Neural progenitor cell (in vitro differentiated cells): ENCODE measurements around the gene CDK9. TPM values are rescaled to one million over a fixed set of nuclear protein-coding genes. Genes with fewer than 3 reads are reported as not detected.
A peak's percentile ranks its signal among the peaks of the same experiment; 100 is the strongest.

Experiments used
- DNase-seq: peaks from one replicate; pipeline ENCODE4 v3.0.0-alpha.2; 2016; ENCODE audit warnings: low spot score
- H2AFZ ChIP-seq: fragments of 200-600 bp; sonication (generic); replicated peaks from 2 replicates; pipeline ENCODE4 v1.6.1; 2016; ENCODE audit warnings: antibody characterized with exemption
- H3F3A ChIP-seq: fragments of 200-600 bp; sonication (generic); 2 replicates; pipeline ENCODE4 v1.6.1; 2016; ENCODE audit warnings: antibody characterized with exemption, low read depth
- H3K27ac ChIP-seq: fragments of 200-600 bp; sonication (generic); 2 replicates; pipeline ENCODE4 v1.5.1; 2016; ENCODE audit warnings: mild to moderate bottlenecking
- H3K27me3 ChIP-seq: fragments of 200-600 bp; sonication (generic); 2 replicates; pipeline ENCODE4 v1.6.1; 2016; ENCODE audit warnings: mild to moderate bottlenecking, moderate library complexity
- H3K36me3 ChIP-seq: fragments of 200-600 bp; sonication (generic); 2 replicates; pipeline ENCODE4 v1.5.1; 2016
- H3K4me1 ChIP-seq: fragments of 200-600 bp; sonication (generic); 2 replicates; pipeline ENCODE4 v1.6.1; 2016; ENCODE audit warnings: mixed run types
- H3K4me2 ChIP-seq: fragments of 200-600 bp; sonication (generic); 2 replicates; pipeline ENCODE4 v1.6.1; 2016
- H3K4me3 ChIP-seq: fragments of 200-600 bp; sonication (generic); 2 replicates; pipeline ENCODE4 v1.5.1; 2016
- H3K79me2 ChIP-seq: fragments of 200-600 bp; sonication (generic); 2 replicates; pipeline ENCODE4 v1.6.1; 2016; ENCODE audit warnings: low read depth
- H3K9ac ChIP-seq: fragments of 200-600 bp; sonication (generic); 2 replicates; pipeline ENCODE4 v1.6.1; 2016
- H3K9me3 ChIP-seq: fragments of 200-600 bp; sonication (generic); 2 replicates; pipeline ENCODE4 v1.5.1; 2016; ENCODE audit warnings: low read depth
- H4K20me1 ChIP-seq: fragments of 200-600 bp; sonication (generic); 2 replicates; pipeline ENCODE4 v1.6.1; 2016; ENCODE audit warnings: low read depth
- H3K27ac Mint-ChIP-seq: 3 replicates; pipeline ENCODE4 v1.8.0; 2021; ENCODE audit warnings: mixed read lengths
- H3K27me3 Mint-ChIP-seq: 2 replicates; pipeline ENCODE4 v1.8.0; 2022; ENCODE audit warnings: low read depth, mild to moderate bottlenecking, inconsistent platforms, moderate library complexity, mixed read lengths; ENCODE audit not compliant: insufficient read depth
- H3K36me3 Mint-ChIP-seq: 3 replicates; pipeline ENCODE4 v1.8.0; 2021; ENCODE audit warnings: mixed read lengths
- H3K4me1 Mint-ChIP-seq: 3 replicates; pipeline ENCODE4 v1.8.0; 2021; ENCODE audit warnings: mixed read lengths
- H3K4me3 Mint-ChIP-seq: 3 replicates; pipeline ENCODE4 v1.8.0; 2021; ENCODE audit warnings: mild to moderate bottlenecking, moderate library complexity, mixed read lengths
- H3K9me3 Mint-ChIP-seq: 3 replicates; pipeline ENCODE4 v1.8.0; 2020; ENCODE audit warnings: mixed read lengths
- CTCF ChIP-seq: fragments of 200-600 bp; sonication (generic); IDR thresholded peaks from 2 replicates; pipeline ENCODE4 v1.5.1; 2017; ENCODE audit warnings: antibody characterized with exemption, mild to moderate bottlenecking
- EZH2 ChIP-seq: fragments of 200-600 bp; sonication (generic); IDR thresholded peaks from 2 replicates; pipeline ENCODE4 v1.6.1; 2017; ENCODE audit warnings: antibody characterized with exemption, mild to moderate bottlenecking, moderate library complexity
- EZH2phosphoT487 ChIP-seq: fragments of 200-600 bp; sonication (generic); IDR thresholded peaks from 2 replicates; pipeline ENCODE4 v1.6.1; 2017; ENCODE audit warnings: antibody characterized with exemption
- total RNA-seq: library from RNA; depleted of rRNA; stranded (reverse); fragments of >200 nt; gene quantifications from 2 replicates; pipeline ENCODE4 v1.2.3, GENCODE V29; 2015; ENCODE audit warnings: low replicate concordance

CDK9 gene
- total RNA-seq, 1 donor from 2014 or later, result 22.5 TPM

DNA sequence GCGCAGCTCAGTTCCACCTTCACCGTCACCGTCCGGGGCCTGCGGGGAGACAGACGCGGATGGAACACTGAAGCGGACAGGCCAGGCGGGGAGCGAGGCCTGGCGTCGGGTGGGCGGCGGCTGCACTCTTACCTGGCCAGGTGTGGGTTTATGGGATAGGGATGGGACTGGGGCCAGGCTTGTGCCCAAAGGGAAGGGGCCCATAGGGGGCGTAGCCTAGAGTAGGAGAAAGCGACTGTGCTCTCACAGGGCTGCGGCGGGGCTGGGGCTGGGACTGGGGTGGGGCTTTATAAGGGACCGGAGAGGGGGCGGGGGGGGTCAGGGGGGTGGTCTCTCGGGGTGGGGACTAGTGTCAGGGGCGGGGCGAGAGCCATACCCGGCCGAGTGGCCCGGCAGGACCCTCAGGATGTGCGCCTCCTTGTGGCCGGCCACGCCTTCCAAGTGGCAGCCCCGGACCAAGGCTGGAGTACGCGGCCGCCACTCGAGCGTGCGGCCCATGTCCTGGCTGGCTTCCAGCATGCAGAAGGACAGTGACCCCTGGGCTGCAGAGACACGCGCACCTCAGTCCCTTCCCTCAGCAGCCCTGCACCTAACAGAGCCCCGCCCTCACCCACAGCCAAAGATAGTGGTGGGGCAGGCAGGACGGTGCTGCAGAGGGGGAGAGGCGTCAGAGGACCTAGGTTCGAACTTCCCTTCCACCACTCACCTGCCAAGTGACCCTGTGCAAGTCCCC is 39.7 kb downstream of the CDK9 start:
- H3K4me1 Mint-ChIP-seq, result peaks cover 24% of the 10 kb centered on the region
- Histone ChIP-seq H2AFZ (no peak overlapping the region), H3K9ac (no peak overlapping the region), H4K20me1 (no peaks in the 10 kb centered on the region), H3K4me2 (peak overlapping the region; percentile 59), H3K27me3 (peaks cover 27% of the 10 kb centered on the region), H3K36me3 (no peaks in the 10 kb centered on the region), H3F3A (peaks cover 30% of the 10 kb centered on the region), H3K4me3 (peak overlapping the region; percentile 20), H3K27ac (no peak overlapping the region), H3K4me1 (peaks cover 4% of the 10 kb centered on the region), H3K9me3 (no peaks in the 10 kb centered on the region), H3K79me2 (no peaks in the 10 kb centered on the region)
- TF ChIP-seq EZH2 (no peak), CTCF (peak; percentile 65)
- no peaks in the 10 kb centered on the region for H3K36me3 Mint-ChIP-seq
- H3K4me3 Mint-ChIP-seq, result peak overlapping the region; percentile 50
- peaks cover 6% of the 10 kb centered on the region for H3K27me3 Mint-ChIP-seq
- H3K27ac Mint-ChIP-seq, result no peak overlapping the region
- no peaks in the 10 kb centered on the region for H3K9me3 Mint-ChIP-seq
- DNase-seq, result peak; percentile 92

DNA sequence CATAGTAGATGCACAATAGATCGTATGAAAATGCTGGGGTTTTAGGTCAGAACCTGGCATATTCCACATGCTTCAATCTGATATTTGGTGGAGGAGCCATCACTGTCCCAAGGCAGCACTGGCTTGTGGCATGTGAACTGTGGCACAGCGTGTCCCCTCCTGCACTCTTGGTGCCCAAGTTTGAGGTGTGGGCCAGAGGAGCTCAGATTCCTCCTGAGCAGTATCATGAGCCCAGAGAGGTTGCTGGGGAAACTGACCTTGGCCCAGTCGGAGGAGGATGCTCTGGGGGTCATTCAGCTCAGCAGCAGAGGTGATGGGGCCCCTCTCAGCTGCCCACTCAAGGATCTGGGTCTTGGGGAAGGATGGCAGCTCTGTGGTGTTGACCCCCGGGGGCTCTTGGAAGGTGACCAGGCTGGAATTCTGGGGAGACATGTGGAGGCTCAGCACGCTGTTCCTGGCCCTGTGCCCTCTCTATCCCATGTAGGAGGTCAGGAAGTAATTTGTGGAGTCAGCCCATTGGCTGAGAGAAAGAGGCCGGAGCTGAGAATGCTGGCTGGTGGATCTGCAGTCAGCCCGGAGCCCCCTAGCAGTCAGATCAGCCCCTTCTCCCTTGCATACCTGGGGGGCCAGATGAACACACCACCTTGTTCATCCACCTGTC is 40.5 kb downstream of the CDK9 start:
- H3K4me1 ChIP-seq, result peaks cover 4% of the 10 kb centered on the region
- Mint-ChIP-seq H3K27ac (no peak overlapping the region), H3K4me3 (peak overlapping the region; percentile 50), H3K9me3 (no peaks in the 10 kb centered on the region), H3K36me3 (no peaks in the 10 kb centered on the region), H3K27me3 (peaks cover 8% of the 10 kb centered on the region), H3K4me1 (peaks cover 28% of the 10 kb centered on the region)
- H3K27me3 ChIP-seq, result peaks cover 27% of the 10 kb centered on the region
- H3K36me3 ChIP-seq, result no peaks in the 10 kb centered on the region
- peak overlapping the region; percentile 59 for H3K4me2 ChIP-seq
- TF ChIP-seq EZH2, result no peak
- TF ChIP-seq EZH2phosphoT487, result no peak
- no peak for TF ChIP-seq CTCF
- H4K20me1 ChIP-seq, result no peaks in the 10 kb centered on the region
- no peak for DNase-seq
- no peaks in the 10 kb centered on the region for H3K79me2 ChIP-seq
- H2AFZ ChIP-seq, result no peak overlapping the region
- no peaks in the 10 kb centered on the region for H3K9me3 ChIP-seq
- H3K9ac ChIP-seq, result no peak overlapping the region
- no peak overlapping the region for H3K27ac ChIP-seq
- H3F3A ChIP-seq, result peaks cover 30% of the 10 kb centered on the region
- H3K4me3 ChIP-seq, result no peak overlapping the region

DNA sequence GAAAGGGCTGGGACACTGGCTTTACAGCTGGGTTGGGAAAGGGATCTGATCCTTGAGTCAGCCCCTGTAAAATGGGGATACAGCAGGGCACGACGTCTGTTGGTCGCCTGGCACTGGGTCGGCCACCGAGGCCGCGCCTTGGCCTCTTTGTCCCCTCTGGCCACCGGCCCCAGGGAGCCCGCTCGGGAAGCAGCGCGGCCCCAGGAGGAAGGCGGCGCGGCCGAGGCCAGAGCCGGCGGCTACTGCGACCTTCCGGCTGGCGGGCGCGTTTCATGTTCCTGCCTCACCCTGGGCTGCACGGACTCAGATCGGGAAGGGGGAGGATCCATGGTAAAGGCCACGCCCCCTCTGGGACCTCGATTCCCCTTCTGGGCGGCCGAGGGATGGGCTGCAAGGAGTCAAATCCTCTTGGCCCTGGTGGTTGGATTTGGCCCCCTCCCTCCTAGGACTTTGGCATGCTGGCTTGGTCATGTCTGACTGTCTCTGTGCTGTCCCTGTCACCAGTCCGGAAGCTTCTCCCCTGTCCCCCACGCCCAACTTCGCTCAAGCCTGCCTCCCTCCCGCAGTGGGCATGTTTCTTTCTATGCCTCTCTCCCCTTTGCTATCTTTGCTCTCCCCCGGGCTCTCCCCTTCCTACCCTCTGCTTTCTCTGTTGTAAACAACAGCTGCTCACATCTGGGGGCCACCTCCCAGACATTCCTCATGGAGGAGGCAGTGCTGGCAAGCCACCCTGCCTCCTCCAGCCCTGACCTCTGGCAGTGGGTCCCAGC is 42.6 kb downstream of the CDK9 start:
- peak; percentile 96 for DNase-seq
- Histone ChIP-seq H3K27me3 (peaks cover 27% of the 10 kb centered on the region), H3K27ac (no peak overlapping the region), H3K4me3 (peak overlapping the region; percentile 38), H2AFZ (peak overlapping the region; percentile 35), H3K79me2 (no peaks in the 10 kb centered on the region), H3K4me2 (peak overlapping the region; percentile 74), H3K36me3 (no peaks in the 10 kb centered on the region), H3F3A (peaks cover 26% of the 10 kb centered on the region), H4K20me1 (no peaks in the 10 kb centered on the region), H3K4me1 (peaks cover 4% of the 10 kb centered on the region), H3K9me3 (no peaks in the 10 kb centered on the region), H3K9ac (no peak overlapping the region)
- H3K27me3 Mint-ChIP-seq, result peaks cover 8% of the 10 kb centered on the region
- TF ChIP-seq CTCF (no peak), EZH2phosphoT487 (no peak), EZH2 (no peak)
- peak overlapping the region; percentile 60 for H3K4me3 Mint-ChIP-seq
- H3K27ac Mint-ChIP-seq, result no peak overlapping the region
- H3K9me3 Mint-ChIP-seq, result no peaks in the 10 kb centered on the region
- no peaks in the 10 kb centered on the region for H3K36me3 Mint-ChIP-seq
- peaks cover 28% of the 10 kb centered on the region for H3K4me1 Mint-ChIP-seq
